ENCODE results near the gene GP5. TPM values are rescaled to one million over a fixed set of nuclear protein-coding genes. Genes with fewer than 3 reads are reported as not detected.

The GP5 gene
- total RNA-seq, 2 donors from 2014 or later = 0.14 TPM; not detected in 1

DNA sequence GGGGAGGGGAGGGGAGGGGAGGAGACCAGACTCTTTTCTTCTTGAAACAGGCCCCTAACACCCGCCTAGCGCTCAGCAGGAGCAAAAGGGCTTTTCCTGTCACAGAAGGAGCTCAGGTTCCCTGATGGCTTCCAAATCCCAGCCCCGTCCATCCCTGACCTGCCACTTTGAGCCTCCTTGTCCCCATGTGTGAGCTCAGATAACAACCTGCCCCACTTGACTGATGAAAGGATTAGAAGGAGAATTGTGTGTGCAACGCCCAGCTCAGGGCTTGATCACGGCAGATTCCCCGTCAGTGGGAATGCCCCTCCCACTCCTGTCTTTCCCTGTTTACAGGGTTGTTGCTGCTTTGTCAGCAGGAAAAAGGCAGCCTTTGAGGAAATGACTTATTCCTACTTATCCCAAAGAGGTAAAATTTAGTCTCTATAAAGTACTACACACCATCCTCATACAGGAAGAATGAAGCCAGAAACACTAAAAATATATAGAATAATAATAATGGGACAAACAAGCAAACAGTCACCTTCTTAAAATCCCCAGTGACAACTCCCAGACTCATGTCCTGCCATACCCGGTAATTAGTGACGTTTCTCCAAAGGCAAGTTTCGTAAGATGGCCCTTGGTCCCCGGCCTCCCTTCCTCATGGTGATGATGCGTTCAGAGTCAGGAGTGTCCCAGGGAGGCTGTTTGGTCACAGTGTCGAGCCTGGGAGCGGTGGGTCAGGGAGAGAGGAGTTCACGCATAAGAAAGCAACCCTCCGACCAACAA, 23.4 kb downstream of the GP5 start:
- Histone ChIP-seq H3K4me3 (no peak overlapping the region), H3K4me1 (ENCODE audit: control insufficient read depth in 1 of 2, low read depth in 2 of 2) (no peaks in the 10 kb centered on the region), H3K9me3 (no peaks in the 10 kb centered on the region), H3K27me3 (replicated peaks; ENCODE audit: insufficient read depth) (no peaks in the 10 kb centered on the region), H3K36me3 (no peaks in the 10 kb centered on the region), H3K27ac (no peak overlapping the region)
- ATAC-seq (ENCODE audit: insufficient number of reproducible peaks, low FRiP score, low read depth) (no peak), DNase-seq (ENCODE audit: low spot score) (no peak)
- TF ChIP-seq, protein P1, sequence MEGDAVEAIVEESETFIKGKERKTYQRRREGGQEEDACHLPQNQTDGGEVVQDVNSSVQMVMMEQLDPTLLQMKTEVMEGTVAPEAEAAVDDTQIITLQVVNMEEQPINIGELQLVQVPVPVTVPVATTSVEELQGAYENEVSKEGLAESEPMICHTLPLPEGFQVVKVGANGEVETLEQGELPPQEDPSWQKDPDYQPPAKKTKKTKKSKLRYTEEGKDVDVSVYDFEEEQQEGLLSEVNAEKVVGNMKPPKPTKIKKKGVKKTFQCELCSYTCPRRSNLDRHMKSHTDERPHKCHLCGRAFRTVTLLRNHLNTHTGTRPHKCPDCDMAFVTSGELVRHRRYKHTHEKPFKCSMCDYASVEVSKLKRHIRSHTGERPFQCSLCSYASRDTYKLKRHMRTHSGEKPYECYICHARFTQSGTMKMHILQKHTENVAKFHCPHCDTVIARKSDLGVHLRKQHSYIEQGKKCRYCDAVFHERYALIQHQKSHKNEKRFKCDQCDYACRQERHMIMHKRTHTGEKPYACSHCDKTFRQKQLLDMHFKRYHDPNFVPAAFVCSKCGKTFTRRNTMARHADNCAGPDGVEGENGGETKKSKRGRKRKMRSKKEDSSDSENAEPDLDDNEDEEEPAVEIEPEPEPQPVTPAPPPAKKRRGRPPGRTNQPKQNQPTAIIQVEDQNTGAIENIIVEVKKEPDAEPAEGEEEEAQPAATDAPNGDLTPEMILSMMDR (IDR thresholded peaks at IDR 0.05) = no peak

DNA sequence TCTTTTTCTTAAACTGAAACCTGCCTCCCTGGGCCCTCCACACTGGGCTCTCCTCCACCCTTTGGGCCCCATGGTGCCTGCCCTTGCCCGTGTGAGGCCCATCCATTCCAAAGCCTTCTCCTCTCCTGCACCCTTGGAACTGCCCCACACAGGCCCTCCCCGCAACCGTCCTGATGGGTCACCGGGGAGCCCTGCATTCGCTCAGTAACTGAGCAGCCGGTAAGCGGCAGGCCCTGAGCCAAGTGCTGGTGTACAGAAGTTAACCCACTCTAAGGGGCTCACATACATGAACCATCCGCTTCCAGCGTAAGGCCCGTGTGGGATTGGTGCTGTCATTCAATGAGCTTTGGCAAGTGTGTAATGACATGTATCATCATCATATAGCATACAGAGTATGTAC, 24.1 kb downstream of the GP5 start:
- ATAC-seq (ENCODE audit: insufficient number of reproducible peaks, low FRiP score, low read depth) (no peak), DNase-seq (ENCODE audit: low spot score) (no peak)
- TF ChIP-seq, protein P1 (IDR thresholded peaks at IDR 0.05) = no peak

DNA sequence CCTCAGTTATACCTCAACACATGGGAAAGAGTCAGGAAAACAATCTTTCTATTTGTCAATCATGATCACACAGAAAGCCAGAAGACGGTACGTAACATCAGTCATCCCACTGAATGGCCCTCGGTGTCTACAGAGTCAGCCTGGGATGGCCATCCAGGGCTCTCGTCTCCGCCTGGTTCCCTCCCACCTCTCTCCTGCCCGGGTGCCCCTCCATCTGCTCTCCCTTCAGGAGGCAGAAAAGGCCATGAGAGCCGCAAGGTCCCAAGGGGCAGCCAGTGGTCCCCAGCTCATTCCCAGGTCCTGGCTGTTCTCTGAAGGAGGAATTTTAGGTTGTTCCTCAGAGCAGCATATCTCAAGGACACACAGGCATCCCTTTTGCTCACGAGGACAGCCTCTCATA, 25.2 kb downstream of the GP5 start:
- no peaks in the 10 kb centered on the region for H3K36me3 ChIP-seq
- TF ChIP-seq, protein P1 (IDR thresholded peaks at IDR 0.05) = no peak
- no peaks in the 10 kb centered on the region for H3K4me1 ChIP-seq (ENCODE audit: control insufficient read depth in 1 of 2, low read depth in 2 of 2)
- no peaks in the 10 kb centered on the region for H3K27me3 ChIP-seq (replicated peaks; ENCODE audit: insufficient read depth)
- ATAC-seq (ENCODE audit: insufficient number of reproducible peaks, low FRiP score, low read depth) (no peak), DNase-seq (ENCODE audit: low spot score) (no peak)
- no peak overlapping the region for H3K27ac ChIP-seq
- no peak overlapping the region for H3K4me3 ChIP-seq
- H3K9me3 ChIP-seq = no peaks in the 10 kb centered on the region

More for the DNA sequence above, 24.1 kb downstream of the GP5 start:
- Histone ChIP-seq H3K4me3 (no peak overlapping the region), H3K27ac (no peak overlapping the region), H3K9me3 (no peaks in the 10 kb centered on the region), H3K27me3 (replicated peaks; ENCODE audit: insufficient read depth) (no peaks in the 10 kb centered on the region), H3K36me3 (no peaks in the 10 kb centered on the region), H3K4me1 (ENCODE audit: control insufficient read depth in 1 of 2, low read depth in 2 of 2) (no peaks in the 10 kb centered on the region)

DNA sequence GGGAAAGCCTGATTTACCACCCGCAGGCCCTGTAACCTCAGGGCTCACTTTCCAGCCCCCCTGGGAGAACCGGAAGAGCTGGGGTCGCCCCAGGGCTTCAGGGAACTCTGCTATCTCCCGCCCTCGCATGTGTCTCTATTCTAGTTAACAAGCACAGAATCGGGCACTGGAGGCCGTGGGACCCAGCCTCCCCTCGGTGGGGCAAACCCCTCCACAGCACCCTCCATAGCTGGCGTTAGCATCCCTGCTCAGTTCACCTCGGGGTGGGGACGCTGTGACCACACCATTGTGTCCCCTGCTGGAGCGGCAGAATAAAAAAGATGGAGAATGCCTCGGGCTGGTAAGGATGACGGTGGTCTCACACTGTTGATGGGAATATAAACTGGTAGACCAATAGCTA, 26.0 kb downstream of the GP5 start:
- Histone ChIP-seq H3K27ac (no peak overlapping the region), H3K4me1 (ENCODE audit: control insufficient read depth in 1 of 2, low read depth in 2 of 2) (no peaks in the 10 kb centered on the region), H3K4me3 (no peak overlapping the region), H3K36me3 (no peaks in the 10 kb centered on the region), H3K27me3 (replicated peaks; ENCODE audit: insufficient read depth) (no peaks in the 10 kb centered on the region), H3K9me3 (no peaks in the 10 kb centered on the region)
- TF ChIP-seq, protein P1 (IDR thresholded peaks at IDR 0.05) = no peak
- DNase-seq (ENCODE audit: low spot score) (no peak), ATAC-seq (ENCODE audit: insufficient number of reproducible peaks, low FRiP score, low read depth) (no peak)

DNA sequence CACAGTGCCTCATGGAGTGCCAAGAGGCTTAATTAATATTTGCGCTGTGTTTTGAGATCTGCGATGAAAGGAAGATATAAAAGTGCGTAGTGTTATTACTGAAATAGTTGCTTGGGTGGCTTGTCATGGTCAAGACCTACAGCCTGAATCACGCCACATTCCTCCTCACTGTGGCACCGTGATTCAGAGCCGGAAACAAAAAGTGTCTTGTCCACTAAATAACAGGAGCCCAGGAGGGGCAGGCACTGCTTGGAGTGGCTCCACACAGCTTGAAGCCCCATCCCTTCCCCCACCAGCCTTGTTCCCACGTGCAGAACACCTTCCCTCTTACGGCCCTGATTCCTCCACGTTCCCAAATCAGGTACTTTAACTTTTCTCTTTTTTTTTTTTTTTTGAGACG, 28.3 kb downstream of the GP5 start:
- Histone ChIP-seq H3K4me1 (ENCODE audit: control insufficient read depth in 1 of 2, low read depth in 2 of 2) (no peaks in the 10 kb centered on the region), H3K9me3 (no peaks in the 10 kb centered on the region), H3K27ac (no peak overlapping the region), H3K4me3 (no peak overlapping the region), H3K27me3 (replicated peaks; ENCODE audit: insufficient read depth) (no peaks in the 10 kb centered on the region), H3K36me3 (no peaks in the 10 kb centered on the region)
- no peak for DNase-seq (ENCODE audit: low spot score)
- no peak for ATAC-seq (ENCODE audit: insufficient number of reproducible peaks, low FRiP score, low read depth)
- TF ChIP-seq, protein P1 (IDR thresholded peaks at IDR 0.05) = no peak

Measured in thoracic aorta (tissue), 2 donors.